HG02763 (cell line): ENCODE results near the gene SLC35E2B.
"Not testable (repeated sequence)": the region's sequence is repeated elsewhere in the genome, so short reads cannot be mapped to it uniquely, and the experiment has no call there.

Experiments used
- ATAC-seq: cut with Tn5 transposase; IDR thresholded peaks from one replicate; pipeline ENCODE4 v1.9.1; 2021; ENCODE audit warnings: mild to moderate bottlenecking, moderate library complexity; ENCODE audit not compliant: unreplicated experiment

SLC35E2B gene

DNA sequence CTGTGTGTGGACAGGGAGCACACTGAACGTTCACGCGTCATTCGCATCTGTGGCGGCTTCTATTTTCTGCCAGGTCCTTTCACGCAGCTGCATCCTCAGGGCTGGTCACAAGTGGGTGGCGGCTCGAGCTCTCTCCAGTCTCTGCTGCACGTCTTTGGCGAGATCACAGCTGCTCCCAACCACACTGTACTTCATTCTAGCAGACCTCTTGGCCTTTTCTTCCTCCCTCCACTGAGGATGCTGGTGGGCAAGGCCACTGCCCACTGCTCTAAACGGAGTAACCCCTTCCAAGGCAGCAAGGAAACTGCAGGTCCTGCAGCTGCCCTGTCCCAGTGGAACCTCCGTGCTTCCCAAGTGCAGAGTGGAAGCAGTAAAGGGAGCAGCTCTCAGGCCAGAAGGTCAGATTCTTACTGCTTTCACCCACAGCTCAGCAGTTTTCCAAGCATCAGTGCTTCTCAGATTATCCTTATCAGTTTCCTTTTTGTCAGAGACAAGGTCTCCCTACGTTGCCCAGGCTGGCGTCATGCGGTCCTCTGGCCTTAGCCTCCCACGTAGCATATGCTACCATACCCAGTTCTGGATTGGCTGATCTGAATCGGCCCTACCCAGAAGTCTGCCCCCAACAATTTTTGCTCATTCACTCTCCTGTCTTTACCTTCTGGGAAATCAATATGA lies 44.9 kb downstream of the SLC35E2B start:
- not testable (repeated sequence) for ATAC-seq

DNA sequence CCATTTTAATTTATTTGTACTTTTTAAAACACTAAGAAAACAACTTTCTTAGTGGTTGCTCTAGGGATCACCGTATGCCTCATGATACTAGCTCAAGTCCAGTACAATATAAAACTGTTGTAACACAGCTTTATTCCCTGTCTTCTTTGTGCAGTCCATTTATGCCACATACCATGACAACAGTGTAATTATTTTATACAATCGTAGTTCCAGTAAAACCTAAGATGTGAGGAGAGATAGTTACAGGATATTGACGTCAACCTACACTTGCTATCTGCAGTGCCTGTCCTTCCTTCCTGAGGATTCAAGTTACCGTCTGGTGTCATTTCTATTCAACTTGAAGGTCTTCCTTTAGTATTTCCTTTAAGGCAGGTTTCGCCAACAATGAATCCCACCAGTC lies 46.3 kb downstream of the SLC35E2B start:
- ATAC-seq, result not testable (repeated sequence)

DNA sequence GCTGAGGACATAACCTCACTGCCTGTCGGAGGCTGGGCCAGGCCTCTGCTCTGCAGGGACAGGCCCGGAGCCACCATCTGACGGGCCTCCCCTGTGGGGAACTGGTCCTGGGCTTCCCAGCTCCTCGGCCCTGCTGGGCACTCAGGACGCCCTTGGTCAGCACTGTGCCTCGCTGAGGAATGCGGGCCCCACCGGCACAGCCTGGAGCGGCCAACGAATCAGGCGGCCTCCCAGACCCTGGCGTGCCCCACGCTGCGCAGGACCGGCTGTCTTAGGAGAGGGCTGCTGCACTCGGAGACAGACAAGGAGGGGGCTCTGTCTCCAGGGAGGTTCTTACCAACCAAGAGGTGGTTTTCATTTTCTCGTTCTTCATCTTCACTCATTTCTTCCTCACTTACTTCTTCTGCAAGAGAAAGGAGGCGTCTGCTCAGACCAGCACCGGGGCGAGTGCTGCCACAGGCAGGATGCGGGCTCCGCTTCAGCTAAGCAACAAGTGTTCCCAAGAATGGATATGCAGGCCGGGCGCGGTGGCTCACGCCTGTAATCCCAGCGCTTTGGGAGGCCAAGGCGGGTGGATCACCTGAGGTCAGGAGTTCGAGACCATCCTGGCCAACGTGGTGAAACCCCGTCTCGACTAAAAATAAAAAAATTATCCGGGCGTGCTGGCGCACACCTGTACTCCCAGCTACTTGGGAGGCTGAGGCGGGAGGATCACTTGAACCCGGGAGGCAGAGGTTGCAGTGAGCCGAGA lies 51.7 kb downstream of the SLC35E2B start:
- ATAC-seq, result not testable (repeated sequence)

DNA sequence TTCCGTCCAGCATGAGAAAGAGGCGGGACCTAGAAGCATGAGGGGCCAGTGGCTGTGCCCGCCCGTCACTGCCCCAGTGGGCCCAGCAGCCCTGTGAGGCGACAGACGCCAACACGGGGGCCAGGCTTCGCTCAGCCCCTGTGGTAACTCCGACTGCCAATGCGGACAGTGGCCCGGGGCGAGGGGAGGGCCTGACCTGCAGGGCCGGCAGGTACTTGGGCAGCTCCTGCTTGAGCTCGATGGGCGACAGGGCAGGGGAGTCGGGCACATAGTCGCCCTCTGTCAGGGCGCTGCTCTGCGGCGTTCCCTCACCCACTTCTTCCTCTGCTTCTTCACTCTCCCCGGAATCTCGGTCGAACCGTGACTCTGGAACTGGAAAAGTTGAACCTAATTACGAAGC lies 52.5 kb downstream of the SLC35E2B start:
- ATAC-seq, result not testable (repeated sequence)

DNA sequence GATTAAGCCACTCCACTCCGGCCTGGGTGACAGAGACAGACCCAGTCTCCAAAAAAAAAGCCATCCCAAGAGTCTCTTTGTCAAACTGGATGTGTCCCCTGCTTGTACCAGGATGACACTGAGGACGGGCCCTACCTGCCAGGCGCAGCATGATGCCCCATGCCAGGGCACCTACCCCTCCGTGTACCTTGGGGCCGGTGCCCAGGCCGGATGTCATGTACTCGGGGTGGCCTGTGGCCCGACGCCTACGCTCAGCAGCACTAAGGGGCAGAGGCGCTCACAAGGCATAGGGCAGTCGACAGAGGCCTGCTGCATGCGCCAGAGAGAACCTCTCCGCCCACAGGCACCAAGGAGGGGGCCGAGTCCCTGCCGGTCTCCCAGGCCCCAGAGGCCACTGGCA lies 53.2 kb downstream of the SLC35E2B start:
- ATAC-seq, result not testable (repeated sequence)

DNA sequence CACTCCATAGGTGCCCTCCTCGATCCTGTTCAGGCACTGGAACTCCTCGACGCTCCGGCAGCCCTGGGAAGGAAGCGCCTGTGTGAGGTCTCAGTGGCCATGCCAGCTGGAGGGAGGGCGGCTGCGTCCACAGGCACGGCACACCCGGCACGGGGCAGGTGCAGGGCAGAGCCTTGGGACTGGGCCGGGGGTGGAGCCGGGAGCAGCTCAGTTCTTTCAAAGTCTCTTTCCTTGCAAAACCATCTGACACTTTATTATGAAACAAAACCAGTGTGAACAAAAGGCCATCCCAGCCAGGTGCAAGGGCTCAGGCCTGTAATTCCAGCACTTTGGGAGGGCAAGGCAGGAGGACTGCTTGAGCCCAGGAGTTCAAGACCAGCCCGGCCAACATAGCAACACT lies 54.1 kb downstream of the SLC35E2B start:
- ATAC-seq, result not testable (repeated sequence)

DNA sequence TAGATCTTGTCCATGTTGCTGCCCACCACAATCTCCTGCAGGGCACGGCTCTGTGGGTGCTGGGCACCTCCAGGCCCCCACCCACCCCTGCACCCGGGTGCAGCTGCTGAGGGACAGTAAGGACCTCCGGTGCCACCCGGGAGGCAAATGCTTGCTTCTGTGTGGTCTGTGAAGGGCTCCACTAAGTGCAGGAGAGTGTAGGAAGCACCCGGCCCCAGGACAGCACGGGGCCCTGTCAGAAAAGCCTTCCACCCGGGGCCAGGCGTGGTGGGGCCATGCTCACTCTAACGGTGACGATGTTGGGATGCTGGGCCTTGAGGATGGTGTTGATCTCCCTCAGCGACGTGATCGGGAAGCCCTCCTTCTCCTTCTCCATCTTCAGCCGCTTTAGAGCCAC lies 55.1 kb downstream of the SLC35E2B start:
- ATAC-seq, result not testable (repeated sequence)

DNA sequence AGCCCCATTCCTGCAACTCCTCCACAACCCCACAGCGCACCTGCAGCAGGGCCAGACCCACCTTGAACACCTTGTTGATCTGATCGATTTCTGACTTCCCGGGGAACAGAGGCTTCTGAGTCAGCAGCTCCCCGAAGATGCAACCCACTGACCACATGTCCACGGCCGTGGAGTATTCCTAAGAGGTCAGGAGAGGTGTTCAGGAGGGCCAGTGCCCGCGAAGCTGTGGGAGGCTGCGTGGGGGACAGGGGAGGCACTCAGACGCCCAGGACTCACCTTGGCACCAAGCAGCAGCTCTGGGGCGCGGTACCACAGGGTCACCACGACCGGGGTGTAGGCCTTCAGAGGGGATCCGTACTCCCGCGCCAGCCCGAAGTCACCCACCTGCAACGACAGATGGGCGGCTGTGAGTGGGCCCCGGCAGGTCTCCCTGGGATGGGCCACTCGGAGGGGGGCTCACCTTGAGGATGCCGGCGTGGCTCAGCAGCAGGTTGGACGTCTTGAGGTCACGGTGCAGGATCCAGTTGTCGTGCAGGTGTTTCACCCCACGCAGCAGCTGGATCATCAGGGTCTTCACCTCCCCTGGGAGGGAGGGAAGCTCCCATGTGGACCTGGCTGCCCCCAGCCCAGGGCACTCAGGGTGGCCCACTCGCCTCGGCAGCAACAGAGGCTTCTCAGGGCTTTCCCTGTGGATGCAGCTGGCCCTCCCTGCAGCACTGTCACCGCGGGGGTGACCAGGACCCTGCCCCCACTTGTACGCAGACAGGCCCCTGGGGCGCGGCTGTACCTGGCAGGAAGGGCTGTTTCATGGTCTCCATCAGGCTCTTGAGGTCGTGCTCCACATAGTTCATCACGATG lies 55.7 kb downstream of the SLC35E2B start:
- ATAC-seq, result not testable (repeated sequence)

DNA sequence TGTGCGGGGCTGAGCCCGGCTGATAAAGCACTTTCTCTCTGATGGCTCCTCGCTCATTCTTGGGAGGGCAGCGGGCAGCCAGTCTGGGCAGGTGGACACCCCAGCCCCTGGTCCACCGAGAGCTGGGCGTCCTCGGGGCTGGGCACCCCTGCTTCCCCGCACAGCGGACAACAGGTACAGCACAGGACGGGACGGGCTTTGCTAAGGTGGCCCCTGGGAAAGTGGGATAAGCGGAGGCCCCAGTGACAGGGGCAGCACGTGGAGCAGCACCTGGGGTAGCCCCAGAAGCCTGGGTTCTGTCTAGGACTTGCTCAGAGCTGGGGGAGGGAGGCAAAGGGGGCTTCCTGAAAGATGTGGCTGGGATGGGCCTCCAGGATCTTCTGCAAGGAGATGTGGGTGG lies 58.0 kb downstream of the SLC35E2B start:
- ATAC-seq, result not testable (repeated sequence)

DNA sequence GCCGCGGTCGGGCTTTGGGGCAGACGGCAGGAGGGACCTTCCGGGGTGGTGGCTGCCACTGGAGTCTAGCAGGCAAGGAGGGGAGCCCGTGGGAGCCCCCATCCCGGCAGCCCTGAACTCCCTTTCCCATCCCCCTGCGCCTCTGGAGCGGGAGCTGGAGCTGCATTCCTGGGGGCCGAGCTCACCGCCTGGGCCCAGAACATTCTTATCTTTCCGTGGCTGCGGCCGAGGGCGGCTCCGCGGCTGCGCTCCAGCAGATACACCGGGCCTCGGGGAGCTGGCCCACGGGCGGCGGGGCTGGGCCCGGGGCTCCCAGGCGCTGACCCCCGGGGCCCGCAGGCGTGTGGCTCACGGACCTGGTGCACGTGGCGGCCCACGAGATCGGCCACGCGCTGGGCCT lies 59.2 kb downstream of the SLC35E2B start:
- not testable (repeated sequence) for ATAC-seq

DNA sequence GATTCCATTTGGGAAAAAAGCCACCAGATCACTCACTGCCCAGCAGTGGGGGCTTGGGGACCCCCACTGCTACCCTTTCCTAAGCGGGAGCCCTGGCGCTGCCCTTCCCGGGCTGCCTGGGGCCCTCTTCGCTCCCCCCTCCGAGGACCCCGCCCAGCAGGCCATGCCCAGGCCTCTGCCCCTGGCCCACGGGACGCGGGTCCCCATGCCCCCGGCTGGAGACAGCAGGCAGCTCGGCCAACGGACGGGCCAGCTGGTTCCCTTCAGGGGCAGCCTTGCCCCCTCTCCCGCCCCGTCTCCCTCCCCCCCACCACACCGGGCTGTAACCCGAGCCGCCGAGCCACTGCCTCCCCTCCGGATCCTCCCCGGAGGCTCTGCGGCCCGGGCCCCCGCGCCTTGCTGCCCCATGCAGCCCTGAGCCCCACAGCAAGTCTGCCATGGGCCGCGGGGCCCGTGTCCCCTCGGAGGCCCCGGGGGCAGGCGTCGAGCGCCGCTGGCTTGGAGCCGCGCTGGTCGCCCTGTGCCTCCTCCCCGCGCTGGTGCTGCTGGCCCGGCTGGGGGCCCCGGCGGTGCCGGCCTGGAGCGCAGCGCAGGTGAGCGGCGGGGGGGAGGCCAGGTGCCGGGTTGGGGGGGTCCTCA lies 60.7 kb downstream of the SLC35E2B start, which contains the start of gene MMP23B:
Gene MMP23B (plus strand): TSS at position 392 of the 639 bp plus-strand sequence. CDS start 46 bp downstream, at position 438.
- ATAC-seq, result no peak

DNA sequence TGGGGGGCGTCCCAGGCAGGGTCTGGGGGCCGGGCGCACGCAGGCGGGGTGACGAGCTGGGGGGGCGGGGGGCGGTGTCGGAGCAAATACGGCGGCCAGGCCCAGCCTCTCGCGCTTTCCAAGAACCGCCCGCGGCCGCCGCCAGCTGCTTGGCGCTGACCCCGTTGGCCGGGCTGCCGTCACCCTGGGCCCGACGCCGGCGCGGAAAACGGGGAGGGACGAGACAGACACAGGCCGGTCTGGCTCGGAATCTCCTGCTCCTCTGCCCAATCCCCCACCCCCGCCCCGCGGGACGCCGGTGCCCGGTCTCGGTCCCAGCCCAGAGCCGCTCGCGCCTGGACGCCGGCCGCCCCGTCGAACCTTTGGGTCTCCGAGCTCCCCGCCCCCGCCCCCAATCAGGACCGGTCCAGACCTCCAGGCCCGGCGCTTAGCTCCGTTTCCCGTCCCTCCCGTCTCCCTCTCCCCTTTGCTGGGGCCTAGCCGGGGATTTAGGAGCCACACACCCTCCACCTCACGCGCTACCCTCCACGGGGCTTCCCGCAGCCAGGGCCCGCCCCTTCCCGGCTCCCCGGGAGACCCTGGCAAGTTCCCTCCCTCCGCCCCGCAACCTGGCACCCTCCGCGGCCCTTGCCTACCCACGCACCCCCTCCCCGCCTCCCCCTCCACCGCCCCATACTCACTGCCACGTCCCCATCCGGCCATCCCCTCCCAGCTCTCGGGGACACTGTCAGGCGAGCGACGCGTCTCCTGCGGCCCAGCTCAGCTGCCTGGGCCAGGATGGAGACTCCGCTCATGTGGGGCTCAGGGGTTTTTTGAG lies 61.4 kb downstream of the SLC35E2B start:
- no peak for ATAC-seq

DNA sequence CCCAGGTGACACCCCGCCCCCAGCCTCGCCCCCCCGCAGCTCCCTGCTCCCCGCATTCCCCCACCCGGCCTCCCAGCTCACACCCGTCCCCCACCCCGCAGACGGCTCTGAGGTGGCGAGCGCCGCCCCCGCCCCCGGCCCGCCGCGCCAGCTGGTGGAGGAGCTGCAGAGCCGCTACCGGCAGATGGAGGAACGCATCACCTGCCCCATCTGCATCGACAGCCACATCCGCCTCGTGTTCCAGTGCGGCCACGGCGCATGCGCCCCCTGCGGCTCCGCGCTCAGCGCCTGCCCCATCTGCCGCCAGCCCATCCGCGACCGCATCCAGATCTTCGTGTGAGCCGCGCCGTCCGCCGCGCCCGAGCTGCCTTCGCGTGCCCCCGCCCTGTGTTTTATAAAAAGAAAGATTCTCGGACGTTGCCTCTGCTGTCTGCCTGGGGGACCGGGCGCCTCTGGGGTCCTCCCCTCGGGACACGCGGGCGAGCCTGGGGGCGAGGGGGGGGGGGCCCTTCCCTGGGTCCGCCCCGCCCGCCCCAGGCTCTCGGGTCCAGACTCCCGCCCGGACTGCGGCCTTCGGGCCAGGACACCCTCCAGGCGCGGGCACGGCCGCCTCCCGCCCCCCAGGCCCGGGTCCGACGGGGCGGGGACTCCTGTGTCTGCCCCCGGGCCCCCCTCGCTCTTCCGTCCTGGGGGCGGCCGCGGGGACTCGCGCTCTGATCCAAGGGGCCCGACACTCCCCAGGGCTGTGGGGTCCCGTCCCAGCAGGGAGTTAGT lies 62.2 kb downstream of the SLC35E2B start:
- peak; percentile 52 for ATAC-seq

DNA sequence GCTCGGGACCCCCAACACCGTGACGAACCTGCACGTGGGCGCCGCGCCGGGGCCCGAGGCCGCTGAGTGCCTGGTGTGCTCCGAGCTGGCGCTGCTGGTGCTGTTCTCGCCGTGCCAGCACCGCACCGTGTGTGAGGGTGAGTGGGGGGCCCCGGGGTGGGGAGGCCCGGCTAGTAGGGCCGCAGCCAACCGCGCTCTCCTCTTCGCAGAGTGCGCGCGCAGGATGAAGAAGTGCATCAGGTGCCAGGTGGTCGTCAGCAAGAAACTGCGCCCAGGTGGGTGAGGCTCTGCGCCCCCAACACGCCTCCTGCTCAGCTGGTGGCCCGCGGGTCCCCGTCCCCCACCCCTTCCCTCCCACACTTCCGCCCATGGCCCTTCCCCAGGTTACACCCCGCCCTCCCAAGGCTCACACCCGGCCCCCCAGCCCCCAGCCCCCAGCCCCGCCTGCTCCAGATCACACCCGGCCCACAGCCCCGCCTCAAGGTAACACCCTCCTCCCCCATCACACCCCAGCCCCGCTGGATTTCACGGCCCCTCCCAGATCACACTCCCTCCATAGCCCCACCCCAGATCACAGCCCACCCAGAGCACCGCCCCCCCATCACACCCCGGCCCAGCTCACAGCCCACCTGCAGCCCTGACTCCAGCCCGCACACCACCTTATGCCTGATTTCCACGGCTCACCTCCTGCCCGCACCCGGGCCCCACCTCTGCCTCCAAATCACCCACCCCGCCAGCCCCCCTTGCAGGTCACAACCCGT lies 63.0 kb downstream of the SLC35E2B start:
- no peak for ATAC-seq

DNA sequence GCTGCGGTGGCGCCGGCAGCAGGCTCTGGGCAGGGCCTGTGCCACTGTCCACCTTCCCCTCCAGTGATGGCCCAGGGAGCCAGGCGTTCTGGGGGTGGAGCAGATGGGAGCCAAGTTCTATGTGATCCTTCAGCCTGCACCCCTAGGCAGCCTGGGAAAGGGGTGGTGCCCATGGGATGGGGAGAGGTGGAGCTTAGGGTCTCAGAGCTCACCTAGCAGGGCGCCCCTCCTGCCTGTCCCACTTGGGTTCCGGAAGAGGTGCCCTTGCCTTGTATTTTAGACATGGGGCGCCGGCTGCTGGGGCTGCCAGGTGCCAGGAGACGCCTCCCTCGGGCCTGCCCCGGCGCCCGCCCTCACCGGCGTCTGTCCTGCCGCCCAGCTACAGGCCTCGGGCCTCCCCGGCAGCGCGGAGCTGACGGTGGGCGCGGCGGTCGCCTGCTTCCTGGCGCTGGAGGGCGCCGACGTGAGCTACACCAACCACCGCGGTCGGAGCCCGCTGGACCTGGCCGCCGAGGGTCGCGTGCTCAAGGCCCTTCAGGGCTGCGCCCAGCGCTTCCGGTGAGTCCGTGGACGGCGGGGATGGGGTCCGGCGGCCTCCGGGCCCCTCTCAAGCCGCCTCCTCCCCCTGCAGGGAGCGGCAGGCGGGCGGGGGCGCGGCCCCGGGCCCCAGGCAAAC lies 63.7 kb downstream of the SLC35E2B start:
- no peak for ATAC-seq

DNA sequence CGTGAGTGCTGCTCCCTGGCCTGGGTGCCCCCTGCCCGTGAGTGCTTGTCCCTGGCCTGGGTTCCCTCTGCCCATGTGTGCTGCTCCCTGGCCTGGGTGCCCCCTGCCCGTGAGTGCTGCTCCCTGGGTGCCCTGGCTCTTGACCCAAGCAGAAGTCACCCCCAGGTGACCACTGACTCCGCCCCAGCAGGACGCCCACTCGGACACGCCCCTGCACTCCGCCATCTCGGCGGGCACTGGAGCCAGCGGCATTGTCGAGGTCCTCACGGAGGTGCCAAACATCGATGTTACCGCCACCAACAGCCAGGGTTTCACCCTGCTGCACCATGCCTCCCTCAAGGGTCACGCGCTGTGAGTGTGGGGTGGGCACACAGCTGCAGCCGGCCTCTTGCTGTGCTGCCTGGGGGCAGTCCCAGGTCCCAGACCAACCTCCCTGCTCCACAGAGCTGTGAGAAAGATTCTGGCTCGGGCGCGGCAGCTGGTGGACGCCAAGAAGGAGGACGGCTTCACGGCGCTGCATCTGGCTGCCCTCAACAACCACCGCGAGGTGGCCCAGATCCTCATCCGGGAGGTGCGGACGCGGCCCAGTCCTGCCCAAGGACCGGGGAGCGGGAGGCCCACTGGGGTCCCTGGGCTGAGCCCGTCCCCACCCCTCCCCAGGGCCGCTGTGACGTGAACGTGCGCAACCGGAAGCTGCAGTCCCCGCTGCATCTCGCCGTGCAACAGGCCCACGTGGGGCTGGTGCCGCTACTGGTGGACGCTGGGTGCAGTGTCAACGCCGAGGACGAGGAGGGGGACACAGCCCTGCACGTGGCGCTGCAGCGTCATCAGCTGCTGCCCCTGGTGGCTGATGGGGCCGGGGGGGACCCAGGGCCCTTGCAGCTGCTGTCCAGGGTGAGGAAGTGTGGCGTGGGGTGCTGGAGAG lies 64.5 kb downstream of the SLC35E2B start:
- ATAC-seq, result no peak

DNA sequence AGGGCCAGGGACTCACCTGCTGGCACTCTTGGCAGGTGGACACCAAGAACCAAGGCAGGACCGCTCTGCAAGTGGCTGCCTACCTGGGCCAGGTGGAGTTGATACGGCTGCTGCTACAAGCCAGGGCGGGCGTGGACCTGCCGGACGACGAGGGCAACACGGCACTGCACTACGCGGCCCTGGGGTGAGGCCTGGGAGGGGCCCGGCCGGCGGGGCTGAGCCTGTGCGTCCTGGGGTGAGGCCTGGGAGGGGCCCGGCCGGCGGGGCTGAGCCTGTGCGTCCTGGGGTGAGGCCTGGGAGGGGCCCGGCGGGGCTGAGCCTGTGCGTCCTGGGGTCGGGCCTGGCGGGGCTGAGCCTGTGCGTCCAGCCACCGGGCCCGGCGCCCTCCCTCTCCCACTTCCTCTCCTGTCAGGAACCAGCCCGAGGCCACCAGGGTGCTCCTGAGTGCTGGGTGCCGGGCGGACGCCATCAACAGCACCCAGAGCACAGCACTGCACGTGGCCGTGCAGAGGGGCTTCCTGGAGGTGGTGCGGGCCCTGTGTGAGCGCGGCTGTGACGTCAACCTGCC lies 65.2 kb downstream of the SLC35E2B start:
- ATAC-seq, result no peak
